ENCODE data around the gene ANKRD36C. TPM values are rescaled to one million over a fixed set of nuclear protein-coding genes. Genes with fewer than 3 reads are reported as not detected.
"Not testable (repeated sequence)": the region's sequence is repeated elsewhere in the genome, so short reads cannot be mapped to it uniquely, and the experiment has no call there.

ANKRD36C gene
- total RNA-seq, 2 donors from 2014 or later, result 18.9 to 24.9 TPM

DNA sequence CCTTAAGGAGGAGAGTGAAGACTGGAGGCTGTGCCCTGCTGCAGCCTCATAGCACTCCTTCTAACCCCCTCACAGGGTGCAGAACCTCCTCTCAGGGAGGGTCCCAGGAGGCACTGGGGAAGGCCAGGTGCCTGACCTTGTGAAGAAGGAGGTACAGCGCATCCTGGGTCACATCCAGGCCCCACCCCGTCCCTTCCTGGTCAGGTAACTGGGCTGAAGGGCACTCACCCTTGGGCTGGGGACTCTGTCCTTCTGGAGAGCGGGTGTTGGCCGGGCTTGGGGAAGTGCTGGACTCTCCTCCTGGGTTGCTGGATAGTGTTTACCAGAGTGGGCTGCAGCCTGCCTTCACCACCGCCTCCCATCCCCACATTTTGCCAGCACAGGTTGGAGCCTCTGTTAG lies 197.7 kb downstream of the ANKRD36C start:
- H3K4me1 ChIP-seq; H3K9ac ChIP-seq (ENCODE audit: low read depth in 2 of 2, low read length in 2 of 2); H3K27ac ChIP-seq; intact Hi-C loops (cut with DNase I); H3K9me3 ChIP-seq; DNase-seq; H3K27me3 ChIP-seq; H3K36me3 ChIP-seq; H3K4me3 ChIP-seq: not testable (repeated sequence)

DNA sequence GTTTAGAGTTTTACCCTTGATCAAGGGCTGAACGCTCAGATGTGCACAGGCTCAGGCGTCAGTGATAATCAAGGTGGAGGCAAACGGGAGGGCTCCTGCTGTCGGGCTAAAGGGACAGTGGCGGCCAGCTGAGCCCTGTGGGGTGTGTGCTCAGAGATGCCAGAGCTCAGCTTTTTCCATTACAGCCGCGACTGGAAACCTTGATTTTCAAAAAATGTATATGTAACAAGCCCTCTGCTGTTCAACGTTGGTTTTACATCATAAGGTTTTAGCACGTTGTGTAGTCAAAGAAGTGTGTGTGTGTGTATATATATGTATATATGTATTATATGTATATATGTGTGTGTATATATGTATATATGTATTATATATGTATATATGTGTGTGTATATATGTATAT lies 201.4 kb downstream of the ANKRD36C start:
- H3K4me3 ChIP-seq; H3K27ac ChIP-seq; H3K27me3 ChIP-seq; intact Hi-C loops (cut with DNase I); H3K4me1 ChIP-seq; H3K9me3 ChIP-seq; H3K9ac ChIP-seq (ENCODE audit: low read depth in 2 of 2, low read length in 2 of 2); H3K36me3 ChIP-seq; DNase-seq: not testable (repeated sequence)

DNA sequence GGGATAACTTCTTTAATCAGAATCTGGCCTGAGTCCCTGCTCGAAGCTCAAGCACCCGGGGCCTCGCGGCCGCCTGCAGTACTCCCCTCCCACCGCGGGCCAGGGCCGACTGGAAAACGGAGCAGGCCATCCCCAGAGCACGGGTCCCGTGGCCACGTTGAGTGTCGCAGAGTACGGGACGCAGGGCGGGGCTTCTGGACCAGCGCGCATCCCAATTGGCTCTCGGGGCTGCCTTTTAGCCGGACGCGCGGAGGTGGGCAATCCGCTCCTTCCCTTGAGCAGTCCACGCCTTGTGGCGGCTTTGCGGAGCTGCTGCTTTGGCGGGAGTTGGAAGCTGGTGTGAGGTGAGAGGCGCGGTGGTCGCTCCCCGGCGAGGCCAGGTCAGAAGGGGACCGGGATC lies 202.2 kb downstream of the ANKRD36C start:
- H3K4me3 ChIP-seq; DNase-seq; H3K4me1 ChIP-seq; H3K9ac ChIP-seq (ENCODE audit: low read depth in 2 of 2, low read length in 2 of 2); H3K36me3 ChIP-seq; intact Hi-C loops (cut with DNase I); H3K27ac ChIP-seq; H3K27me3 ChIP-seq; H3K9me3 ChIP-seq: not testable (repeated sequence)

DNA sequence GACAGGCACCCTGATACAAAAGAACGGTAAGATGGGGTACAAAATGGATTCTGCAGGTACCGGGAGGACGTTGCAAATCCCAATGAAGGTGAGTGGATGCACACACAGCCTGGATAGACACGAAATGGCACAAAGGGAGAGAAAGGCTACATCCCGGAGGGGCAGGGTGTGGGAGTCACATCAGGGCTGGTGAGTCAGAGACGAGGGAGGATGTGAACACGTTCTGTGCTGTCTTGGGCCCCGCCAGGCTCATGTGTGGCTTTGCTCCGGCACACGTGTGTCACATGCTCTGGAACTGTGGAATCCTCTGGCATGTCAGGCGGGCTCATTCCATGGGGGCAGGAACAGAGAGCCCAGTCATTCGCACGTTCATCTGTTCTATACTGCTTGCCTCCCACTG lies 203.0 kb downstream of the ANKRD36C start:
- intact Hi-C loops (cut with DNase I); H3K4me3 ChIP-seq; H3K9me3 ChIP-seq; H3K9ac ChIP-seq (ENCODE audit: low read depth in 2 of 2, low read length in 2 of 2); H3K36me3 ChIP-seq; H3K27ac ChIP-seq; H3K27me3 ChIP-seq; H3K4me1 ChIP-seq; DNase-seq: not testable (repeated sequence)

Other genes starting within 250 kb of the ANKRD36C start
- 1 to 10 TPM; 2.4 to 6.6 TPM for gene GPAT2, start 43.1 kb upstream of the ANKRD36C start, total RNA-seq
- gene ADRA2B, start 124.7 kb upstream of the ANKRD36C start, total RNA-seq, result under 1 TPM; 0.54 to 0.90 TPM
- gene ASTL, start 146.7 kb upstream of the ANKRD36C start, total RNA-seq, result under 1 TPM in 1 of 2 donors, not detected in 1; 0.82 TPM
- 1 to 10 TPM; 1.6 to 5.1 TPM for gene DUSP2, start 153.6 kb upstream of the ANKRD36C start, total RNA-seq
- gene STARD7, start 217.0 kb upstream of the ANKRD36C start, total RNA-seq, result 100 to 1,000 TPM; 102 to 179 TPM